NB4 (cell line): ENCODE measurements around the gene RUVBL2.

Source experiments
- MYC ChIP-seq: IDR thresholded peaks from 2 replicates; pipeline ENCODE4 v1.6.1; 2011; ENCODE audit warnings: low read depth, low read length
- POLR2A ChIP-seq: IDR thresholded peaks from 2 replicates; pipeline ENCODE4 v1.6.1; 2011; ENCODE audit warnings: mild to moderate bottlenecking; ENCODE audit not compliant: insufficient read length; ENCODE audit errors: extremely low read depth
- TF ChIP-seq, protein P1 (sequence below): IDR thresholded peaks from one replicate; pipeline ENCODE4 v1.5.1; 2012; ENCODE audit warnings: low read depth, low read length

DNA sequence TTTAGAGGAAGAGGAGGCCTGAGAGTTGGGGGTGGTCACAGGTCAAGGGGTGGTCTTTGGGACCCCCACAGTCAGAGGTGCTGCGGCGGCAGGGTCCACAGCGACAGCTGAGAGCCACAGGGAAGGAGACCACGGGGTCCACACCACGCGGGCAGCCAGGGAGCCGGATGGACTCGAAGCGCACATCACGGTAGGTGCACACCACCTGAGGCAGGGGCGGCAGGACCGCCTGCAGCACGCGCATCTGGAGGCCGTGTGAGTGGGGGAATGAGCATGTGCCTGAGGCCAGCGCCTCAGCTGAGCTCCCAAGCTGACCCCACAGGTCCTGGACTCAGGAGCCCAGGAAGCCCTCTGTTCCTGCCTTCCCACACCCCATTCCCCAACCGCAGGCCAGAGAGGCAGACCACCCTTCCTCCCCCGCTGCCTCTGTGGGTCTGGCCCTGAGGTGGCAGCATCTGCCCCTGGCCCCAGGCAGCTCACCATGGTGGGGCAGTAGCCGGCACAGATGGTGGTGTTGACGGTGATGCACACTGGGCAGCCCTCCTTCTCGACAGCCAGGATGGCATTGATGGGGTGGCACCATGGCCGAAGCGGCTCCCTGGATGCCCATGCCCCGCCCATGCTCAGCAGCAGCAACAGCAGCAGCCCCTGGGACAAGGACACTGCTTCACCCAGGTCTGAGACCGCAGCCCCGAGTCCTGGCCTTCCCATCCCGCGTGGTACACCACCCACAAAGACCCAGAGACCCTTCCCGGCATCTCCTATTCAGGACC is 22.6 kb downstream of the RUVBL2 start:
- no peak for TF ChIP-seq POLR2A
- TF ChIP-seq, protein P1, sequence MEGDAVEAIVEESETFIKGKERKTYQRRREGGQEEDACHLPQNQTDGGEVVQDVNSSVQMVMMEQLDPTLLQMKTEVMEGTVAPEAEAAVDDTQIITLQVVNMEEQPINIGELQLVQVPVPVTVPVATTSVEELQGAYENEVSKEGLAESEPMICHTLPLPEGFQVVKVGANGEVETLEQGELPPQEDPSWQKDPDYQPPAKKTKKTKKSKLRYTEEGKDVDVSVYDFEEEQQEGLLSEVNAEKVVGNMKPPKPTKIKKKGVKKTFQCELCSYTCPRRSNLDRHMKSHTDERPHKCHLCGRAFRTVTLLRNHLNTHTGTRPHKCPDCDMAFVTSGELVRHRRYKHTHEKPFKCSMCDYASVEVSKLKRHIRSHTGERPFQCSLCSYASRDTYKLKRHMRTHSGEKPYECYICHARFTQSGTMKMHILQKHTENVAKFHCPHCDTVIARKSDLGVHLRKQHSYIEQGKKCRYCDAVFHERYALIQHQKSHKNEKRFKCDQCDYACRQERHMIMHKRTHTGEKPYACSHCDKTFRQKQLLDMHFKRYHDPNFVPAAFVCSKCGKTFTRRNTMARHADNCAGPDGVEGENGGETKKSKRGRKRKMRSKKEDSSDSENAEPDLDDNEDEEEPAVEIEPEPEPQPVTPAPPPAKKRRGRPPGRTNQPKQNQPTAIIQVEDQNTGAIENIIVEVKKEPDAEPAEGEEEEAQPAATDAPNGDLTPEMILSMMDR, result no peak
- TF ChIP-seq MYC, result no peak
